Activated T-helper 2 cell treated with anti-CD3 and anti-CD28 coated beads, Interferon-gamma antibody, Interleukin-2, Interleukin-4, amounts not matched to agents 10 μg/mL and 5 μg/mL and 100 μg/mL, durations not matched to agents 14 hours and 24 hours and 36 hours (primary cell): Measurements from ENCODE around the gene MCRS1. TPM values are rescaled to one million over a fixed set of nuclear protein-coding genes. Genes with fewer than 3 reads are reported as not detected.
"Not testable (repeated sequence)": the region's sequence is repeated elsewhere in the genome, so short reads cannot be mapped to it uniquely, and the experiment has no call there.

Experiments used
- DNase-seq: peaks from one replicate; pipeline ENCODE4 v3.0.0; 2021; ENCODE audit warnings: low spot score
- H3K27ac Mint-ChIP-seq: one replicate; pipeline ENCODE4 v1.8.0; 2021; ENCODE audit warnings: mixed read lengths
- H3K27me3 Mint-ChIP-seq: one replicate; pipeline ENCODE4 v1.8.0; 2021; ENCODE audit warnings: low read depth, mixed read lengths
- H3K36me3 Mint-ChIP-seq: one replicate; pipeline ENCODE4 v1.8.0; 2021; ENCODE audit warnings: low read depth, mixed read lengths
- H3K4me1 Mint-ChIP-seq: one replicate; pipeline ENCODE4 v1.8.0; 2021; ENCODE audit warnings: low read depth, mixed read lengths
- H3K4me3 Mint-ChIP-seq: one replicate; pipeline ENCODE4 v1.8.0; 2021; ENCODE audit warnings: low read depth, mild to moderate bottlenecking, moderate library complexity, mixed read lengths
- H3K9me3 Mint-ChIP-seq: one replicate; pipeline ENCODE4 v1.8.0; 2021; ENCODE audit warnings: mixed read lengths
- intact Hi-C: fragments of 100-400 bp; cut with micrococcal nuclease; formaldehyde crosslinking; loops from one replicate; pipeline ENCODE4 v1.15.1; 2023
- total RNA-seq: library from RNA; stranded (reverse); gene quantifications from 2 replicates; pipeline ENCODE4 v1.2.3, GENCODE V29; 2022

MCRS1 gene
- total RNA-seq, 1 donor from 2014 or later = 67.9 TPM

GRCh38 chr12:49533331-49533730, 34.6 kb downstream of the MCRS1 start:
- intact Hi-C loops = no loop called here
- peaks cover 27% of the 10 kb centered on the region for H3K27me3 Mint-ChIP-seq
- no peak overlapping the region for H3K27ac Mint-ChIP-seq
- no peaks in the 10 kb centered on the region for H3K9me3 Mint-ChIP-seq
- H3K4me1 Mint-ChIP-seq = peaks cover 1% of the 10 kb centered on the region
- H3K36me3 Mint-ChIP-seq = no peaks in the 10 kb centered on the region
- no peak overlapping the region for H3K4me3 Mint-ChIP-seq
- DNase-seq = no peak

GRCh38 chr12:49531745-49532144, 36.2 kb downstream of the MCRS1 start:
- peaks cover 6% of the 10 kb centered on the region for H3K36me3 Mint-ChIP-seq
- no peaks in the 10 kb centered on the region for H3K9me3 Mint-ChIP-seq
- H3K27ac Mint-ChIP-seq = no peak overlapping the region
- H3K4me3 Mint-ChIP-seq = no peak overlapping the region
- peaks cover 18% of the 10 kb centered on the region for H3K27me3 Mint-ChIP-seq
- no peak for DNase-seq
- H3K4me1 Mint-ChIP-seq = peaks cover 1% of the 10 kb centered on the region
- intact Hi-C loops = no loop called here

GRCh38 chr12:49529414-49529813, 38.5 kb downstream of the MCRS1 start:
- no peak overlapping the region for H3K27ac Mint-ChIP-seq
- H3K27me3 Mint-ChIP-seq = peaks cover 1% of the 10 kb centered on the region
- H3K4me3 Mint-ChIP-seq = no peak overlapping the region
- DNase-seq = no peak
- intact Hi-C loops = no loop called here
- peaks cover 20% of the 10 kb centered on the region for H3K36me3 Mint-ChIP-seq
- no peaks in the 10 kb centered on the region for H3K9me3 Mint-ChIP-seq
- H3K4me1 Mint-ChIP-seq = no peaks in the 10 kb centered on the region

GRCh38 chr12:49527361-49528130, 40.4 kb downstream of the MCRS1 start:
- H3K27ac Mint-ChIP-seq = no peak overlapping the region
- no peaks in the 10 kb centered on the region for H3K4me1 Mint-ChIP-seq
- no peak for DNase-seq
- intact Hi-C loops = no loop called here
- no peaks in the 10 kb centered on the region for H3K9me3 Mint-ChIP-seq
- no peaks in the 10 kb centered on the region for H3K27me3 Mint-ChIP-seq
- H3K4me3 Mint-ChIP-seq = no peak overlapping the region
- peaks cover 22% of the 10 kb centered on the region for H3K36me3 Mint-ChIP-seq

- intact Hi-C loops = no loop called here
- H3K36me3 Mint-ChIP-seq = peaks cover 23% of the 10 kb centered on the region
- H3K4me1 Mint-ChIP-seq = no peaks in the 10 kb centered on the region
- no peak overlapping the region for H3K27ac Mint-ChIP-seq
- DNase-seq = no peak
- no peak overlapping the region for H3K4me3 Mint-ChIP-seq
- H3K9me3 Mint-ChIP-seq = no peaks in the 10 kb centered on the region
- H3K27me3 Mint-ChIP-seq = no peaks in the 10 kb centered on the region
Measured at GRCh38 chr12:49525942-49526341, 42.0 kb downstream of the MCRS1 start.

GRCh38 chr12:49524660-49525324, 43.1 kb downstream of the MCRS1 start:
- H3K4me1 Mint-ChIP-seq = peaks cover 1% of the 10 kb centered on the region
- no peak overlapping the region for H3K27ac Mint-ChIP-seq
- no peaks in the 10 kb centered on the region for H3K27me3 Mint-ChIP-seq
- no peaks in the 10 kb centered on the region for H3K9me3 Mint-ChIP-seq
- peaks cover 23% of the 10 kb centered on the region for H3K36me3 Mint-ChIP-seq
- intact Hi-C loops = no loop called here
- no peak for DNase-seq
- H3K4me3 Mint-ChIP-seq = no peak overlapping the region

- H3K4me3 Mint-ChIP-seq = no peak overlapping the region
- no peaks in the 10 kb centered on the region for H3K27me3 Mint-ChIP-seq
- no peak overlapping the region for H3K27ac Mint-ChIP-seq
- peaks cover 14% of the 10 kb centered on the region for H3K4me1 Mint-ChIP-seq
- no peak for DNase-seq
- H3K36me3 Mint-ChIP-seq = peaks cover 19% of the 10 kb centered on the region
- intact Hi-C loops = no loop called here
- H3K9me3 Mint-ChIP-seq = no peaks in the 10 kb centered on the region
Measured at GRCh38 chr12:49521389-49521788, 46.6 kb downstream of the MCRS1 start.

GRCh38 chr12:49519574-49519936, 48.4 kb downstream of the MCRS1 start:
- no peak for DNase-seq
- H3K36me3 Mint-ChIP-seq = peaks cover 8% of the 10 kb centered on the region
- intact Hi-C loops = no loop called here
- no peak overlapping the region for H3K4me3 Mint-ChIP-seq
- no peaks in the 10 kb centered on the region for H3K9me3 Mint-ChIP-seq
- H3K27ac Mint-ChIP-seq = no peak overlapping the region
- no peaks in the 10 kb centered on the region for H3K27me3 Mint-ChIP-seq
- peaks cover 20% of the 10 kb centered on the region for H3K4me1 Mint-ChIP-seq

- Mint-ChIP-seq H3K36me3 (peaks cover 8% of the 10 kb centered on the region), H3K27ac (no peak overlapping the region), H3K4me3 (no peak overlapping the region), H3K4me1 (peaks cover 20% of the 10 kb centered on the region), H3K27me3 (no peaks in the 10 kb centered on the region), H3K9me3 (no peaks in the 10 kb centered on the region)
- no peak for DNase-seq
- intact Hi-C loops = no loop called here
Measured at GRCh38 chr12:49518914-49519573, 48.9 kb downstream of the MCRS1 start.

GRCh38 chr12:49515266-49515665, 52.7 kb downstream of the MCRS1 start:
- intact Hi-C loops = no loop called here
- no peaks in the 10 kb centered on the region for H3K27me3 Mint-ChIP-seq

GRCh38 chr12:49512546-49512945, 55.4 kb downstream of the MCRS1 start:
- no peak for DNase-seq
- Mint-ChIP-seq H3K27me3 (no peaks in the 10 kb centered on the region), H3K4me3 (no peak overlapping the region), H3K4me1 (peaks cover 8% of the 10 kb centered on the region), H3K36me3 (peaks cover 2% of the 10 kb centered on the region), H3K9me3 (no peaks in the 10 kb centered on the region), H3K27ac (no peak overlapping the region)
- intact Hi-C loops = loop anchor here (5.0 kb wide), 2 partner anchors 70 to 215 kb away; partner anchors contain the start of gene PRPH

More at GRCh38 chr12:49515266-49515665, 52.7 kb downstream of the MCRS1 start:
- DNase-seq = no peak
- Mint-ChIP-seq H3K4me3 (no peak overlapping the region), H3K27ac (no peak overlapping the region), H3K4me1 (peaks cover 21% of the 10 kb centered on the region), H3K9me3 (no peaks in the 10 kb centered on the region), H3K36me3 (peaks cover 5% of the 10 kb centered on the region)

GRCh38 chr12:49511410-49511809, 56.5 kb downstream of the MCRS1 start:
- intact Hi-C loops = loop anchor here (5.0 kb wide), 2 partner anchors 71 to 214 kb away; partner anchors contain the start of gene PRPH
- H3K4me1 Mint-ChIP-seq = peaks cover 8% of the 10 kb centered on the region
- H3K9me3 Mint-ChIP-seq = no peaks in the 10 kb centered on the region
- no peaks in the 10 kb centered on the region for H3K27me3 Mint-ChIP-seq
- no peak overlapping the region for H3K4me3 Mint-ChIP-seq
- H3K27ac Mint-ChIP-seq = no peak overlapping the region
- DNase-seq = no peak
- H3K36me3 Mint-ChIP-seq = peaks cover 2% of the 10 kb centered on the region

- H3K4me3 Mint-ChIP-seq = not testable (repeated sequence)
Measured at GRCh38 chr12:49509681-49510080, 58.3 kb downstream of the MCRS1 start.

More at GRCh38 chr12:49509681-49510080, 58.3 kb downstream of the MCRS1 start:
- intact Hi-C loops = loop anchor here (5.0 kb wide), 2 partner anchors 73 to 212 kb away; partner anchors contain the start of gene PRPH
- not testable (repeated sequence) for H3K36me3 Mint-ChIP-seq, H3K4me1 Mint-ChIP-seq, H3K9me3 Mint-ChIP-seq, H3K27me3 Mint-ChIP-seq, H3K27ac Mint-ChIP-seq, DNase-seq
